C4-2B (cell line): ENCODE results near the gene TIGD3.

ENCODE experiments used
- CTCF ChIP-seq: fragments of 450-650 bp; conservative IDR thresholded peaks from 2 replicates; pipeline ENCODE4 v1.5.1; 2017; ENCODE audit warnings: mild to moderate bottlenecking
- ZFX ChIP-seq: fragments of 450-650 bp; IDR thresholded peaks from 2 replicates; pipeline ENCODE4 v1.6.1; 2017

- no peak for TF ChIP-seq CTCF
- TF ChIP-seq ZFX, result no peak
Observed at GRCh38 chr11:65362320-65362931, 7.9 kb downstream of the TIGD3 start.
